ENCODE data around the gene SSH3.

DNA sequence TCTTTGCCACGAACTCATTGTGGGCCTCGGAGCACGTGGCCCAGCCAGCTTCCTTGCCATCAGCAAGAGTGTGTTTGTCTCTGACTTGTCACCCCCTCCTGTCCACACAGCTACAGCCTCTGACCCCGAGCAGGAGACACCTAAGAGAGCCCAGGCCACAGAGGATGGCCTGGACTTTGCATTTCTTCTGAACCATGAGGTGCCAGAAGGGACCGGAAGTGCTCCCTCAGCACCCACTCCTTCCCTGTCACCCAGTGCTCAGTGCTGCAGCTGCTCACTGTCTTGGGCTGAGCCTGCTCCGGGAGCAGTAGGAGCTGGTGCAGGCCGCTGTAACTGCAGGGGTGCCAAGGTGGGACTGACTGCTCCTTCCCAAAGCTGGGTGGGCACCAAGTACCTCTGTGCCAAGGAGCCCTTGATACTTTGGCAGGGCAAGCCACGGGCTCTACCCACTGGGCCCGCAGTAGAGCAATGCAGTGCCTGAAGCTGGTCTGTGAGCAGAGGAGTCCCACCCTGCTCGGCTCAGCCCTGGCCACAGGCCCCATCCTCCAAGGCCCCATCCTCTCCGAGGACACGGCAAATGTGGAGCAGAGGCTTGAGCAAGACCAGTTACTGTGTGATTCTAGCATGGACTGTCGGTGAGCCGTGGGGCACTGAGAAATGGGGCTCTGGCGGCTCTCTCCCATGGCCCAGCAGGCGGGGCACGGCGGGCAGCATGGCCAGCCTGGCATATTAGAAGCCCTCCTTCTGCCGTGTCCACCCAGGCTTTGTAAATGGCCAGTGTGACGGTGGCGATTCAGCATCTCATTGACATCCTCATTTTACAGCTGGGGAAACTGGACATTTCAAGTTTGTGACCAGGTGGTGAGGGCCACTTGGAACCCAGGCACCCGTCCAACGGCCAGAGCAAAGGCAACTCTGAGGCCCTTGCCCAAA is 30.7 kb upstream of the SSH3 start:
- TF ChIP-seq SRF (IDR thresholded peaks at IDR 0.05; ENCODE audit: low read depth) (no peak), POLR2A (IDR thresholded peaks at IDR 0.05; ENCODE audit: borderline replicate concordance, extremely low read depth, insufficient read depth, insufficient read length) (no peak), POLR2AphosphoS5 (IDR thresholded peaks at IDR 0.05; ENCODE audit: low read depth, low read length) (no peak), RAD21 (IDR thresholded peaks at IDR 0.05; ENCODE audit: low read depth) (no peak), EZH2phosphoT487 (IDR thresholded peaks at IDR 0.05; ENCODE audit: borderline replicate concordance) (no peak), YY1 (IDR thresholded peaks at IDR 0.05; ENCODE audit: extremely low read depth, insufficient replicate concordance, low read depth, low read length) (no peak), SP1 (IDR thresholded peaks at IDR 0.05; ENCODE audit: low read depth) (no peak)
- TF ChIP-seq, protein P1, sequence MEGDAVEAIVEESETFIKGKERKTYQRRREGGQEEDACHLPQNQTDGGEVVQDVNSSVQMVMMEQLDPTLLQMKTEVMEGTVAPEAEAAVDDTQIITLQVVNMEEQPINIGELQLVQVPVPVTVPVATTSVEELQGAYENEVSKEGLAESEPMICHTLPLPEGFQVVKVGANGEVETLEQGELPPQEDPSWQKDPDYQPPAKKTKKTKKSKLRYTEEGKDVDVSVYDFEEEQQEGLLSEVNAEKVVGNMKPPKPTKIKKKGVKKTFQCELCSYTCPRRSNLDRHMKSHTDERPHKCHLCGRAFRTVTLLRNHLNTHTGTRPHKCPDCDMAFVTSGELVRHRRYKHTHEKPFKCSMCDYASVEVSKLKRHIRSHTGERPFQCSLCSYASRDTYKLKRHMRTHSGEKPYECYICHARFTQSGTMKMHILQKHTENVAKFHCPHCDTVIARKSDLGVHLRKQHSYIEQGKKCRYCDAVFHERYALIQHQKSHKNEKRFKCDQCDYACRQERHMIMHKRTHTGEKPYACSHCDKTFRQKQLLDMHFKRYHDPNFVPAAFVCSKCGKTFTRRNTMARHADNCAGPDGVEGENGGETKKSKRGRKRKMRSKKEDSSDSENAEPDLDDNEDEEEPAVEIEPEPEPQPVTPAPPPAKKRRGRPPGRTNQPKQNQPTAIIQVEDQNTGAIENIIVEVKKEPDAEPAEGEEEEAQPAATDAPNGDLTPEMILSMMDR (IDR thresholded peaks at IDR 0.05 in 2 of 3, conservative IDR thresholded peaks at IDR 0.05 in 1 of 3; ENCODE audit: borderline replicate concordance in 1 of 3, insufficient read depth in 1 of 3, low read depth in 2 of 3, low read length in 2 of 3), result no peak

All from HCT116 (cell line).